CD14-positive monocyte (primary cell): ENCODE measurements around the gene SMAD2. TPM values are rescaled to one million over a fixed set of nuclear protein-coding genes. Genes with fewer than 3 reads are reported as not detected.

Experiments used
- DNase-seq, 3 donors: peaks; one replicate each; pipeline ENCODE4 v3.0.0-alpha.2; 2011 to 2022
- H2AFZ ChIP-seq: 2 replicates; pipeline ENCODE4 v1.6.0; 2012; ENCODE audit warnings: mild to moderate bottlenecking, low read depth, low read length, inconsistent platforms; ENCODE audit not compliant: insufficient read depth, poor library complexity, severe bottlenecking
- H3K27ac ChIP-seq, 2 donors: 1 replicate in 1 of 2; 2 replicates in 1 of 2; pipeline ENCODE4 v1.5.1; 2012 to 2013; ENCODE audit warnings: low read length in 2 of 2, control low read depth in 1 of 2, inconsistent platforms in 1 of 2, low read depth in 1 of 2, mild to moderate bottlenecking in 1 of 2
- H3K27me3 ChIP-seq, 2 donors: one replicate each; pipeline versions ENCODE4 v1.6.0 to v1.6.1; 2011 to 2013; ENCODE audit warnings: low read length in 2 of 2; ENCODE audit not compliant: control insufficient read depth in 2 of 2, insufficient read depth in 2 of 2
- H3K36me3 ChIP-seq, 2 donors: replicated peaks in 1 of 2; 1 replicate in 1 of 2; 2 replicates in 1 of 2; pipeline versions ENCODE4 v1.5.1 to v1.6.1; 2012 to 2013; ENCODE audit warnings: low read length in 2 of 2, control low read depth in 1 of 2, inconsistent platforms in 1 of 2, mild to moderate bottlenecking in 1 of 2; ENCODE audit not compliant: insufficient read depth in 2 of 2, control insufficient read depth in 1 of 2
- H3K4me1 ChIP-seq, 2 donors: 1 replicate in 1 of 2; 2 replicates in 1 of 2; pipeline versions ENCODE4 v1.5.1 to v1.6.1; 2012 to 2013; ENCODE audit warnings: low read length in 2 of 2, control low read depth in 1 of 2, inconsistent platforms in 1 of 2, mild to moderate bottlenecking in 1 of 2, moderate library complexity in 1 of 2; ENCODE audit not compliant: insufficient read depth in 2 of 2, control insufficient read depth in 1 of 2
- H3K4me2 ChIP-seq: replicated peaks from 2 replicates; pipeline ENCODE3; 2012; ENCODE audit warnings: low read length, moderate library complexity, mild to moderate bottlenecking; ENCODE audit not compliant: poor library complexity, severe bottlenecking; ENCODE audit errors: extremely low read depth
- H3K4me3 ChIP-seq, 3 experiments: fragments of 200-600 bp in 1 of 3; sonication (generic) in 1 of 3; replicated peaks in 1 of 3; 1 replicate in 2 of 3; 2 replicates in 1 of 3; pipeline ENCODE4 v1.5.1; 2011 to 2013; ENCODE audit warnings: low read length in 3 of 3, mild to moderate bottlenecking in 3 of 3, control low read depth in 2 of 3, low read depth in 2 of 3, inconsistent platforms in 1 of 3, moderate library complexity in 1 of 3
- H3K79me2 ChIP-seq: 2 replicates; pipeline ENCODE4 v1.6.0; 2012; ENCODE audit warnings: mild to moderate bottlenecking, control low read depth, inconsistent platforms, low read length, moderate library complexity; ENCODE audit not compliant: insufficient read depth
- H3K9ac ChIP-seq: 2 replicates; pipeline ENCODE4 v1.6.0; 2017; ENCODE audit warnings: low read length, mild to moderate bottlenecking; ENCODE audit not compliant: insufficient read depth, poor library complexity, severe bottlenecking
- H3K9me3 ChIP-seq, 2 donors: replicated peaks in 1 of 2; 1 replicate in 1 of 2; 2 replicates in 1 of 2; pipeline versions ENCODE4 v1.5.1 to v1.6.1; 2012 to 2013; ENCODE audit warnings: low read length in 2 of 2, control low read depth in 1 of 2; ENCODE audit not compliant: control insufficient read depth in 1 of 2, insufficient read depth in 1 of 2
- H4K20me1 ChIP-seq: 2 replicates; pipeline ENCODE4 v1.6.0; 2012; ENCODE audit warnings: mild to moderate bottlenecking, low read length, control low read depth, moderate library complexity; ENCODE audit not compliant: insufficient read depth
- H3K27ac Mint-ChIP-seq, 7 donors: one replicate each; pipeline ENCODE4 v1.8.0; 2020; ENCODE audit warnings: mild to moderate bottlenecking in 7 of 7, mixed read lengths in 7 of 7, moderate library complexity in 6 of 7, inconsistent platforms in 2 of 7
- H3K27me3 Mint-ChIP-seq, 3 donors: one replicate each; pipeline ENCODE4 v1.8.0; 2021 to 2022; ENCODE audit warnings: low read depth in 3 of 3, mild to moderate bottlenecking in 3 of 3, mixed read lengths in 3 of 3, moderate library complexity in 3 of 3, inconsistent platforms in 1 of 3
- H3K36me3 Mint-ChIP-seq, 2 donors: one replicate each; pipeline ENCODE4 v1.8.0; 2020; ENCODE audit warnings: mixed read lengths in 2 of 2, inconsistent platforms in 1 of 2, mild to moderate bottlenecking in 1 of 2
- H3K4me1 Mint-ChIP-seq: one replicate; pipeline ENCODE4 v1.8.0; 2020; ENCODE audit warnings: mild to moderate bottlenecking, mixed read lengths
- H3K4me3 Mint-ChIP-seq, 2 donors: one replicate each; pipeline ENCODE4 v1.8.0; 2020; ENCODE audit warnings: mild to moderate bottlenecking in 2 of 2, mixed read lengths in 2 of 2, moderate library complexity in 1 of 2
- H3K9me3 Mint-ChIP-seq, 7 donors: one replicate each; pipeline ENCODE4 v1.8.0; 2020 to 2022; ENCODE audit warnings: mixed read lengths in 7 of 7, mild to moderate bottlenecking in 6 of 7, moderate library complexity in 6 of 7, inconsistent platforms in 2 of 7
- WGBS: methylation state at CpG from one replicate; pipeline ENCODE4 v1.1.5; 2013; ENCODE audit warnings: missing lambda C conversion rate; ENCODE audit not compliant: insufficient coverage; 5-methylcytosine and 5-hydroxymethylcytosine counted together
- intact Hi-C, 2 donors: fragments of 100-400 bp; cut with micrococcal nuclease; formaldehyde crosslinking; loops; one replicate each; pipeline versions ENCODE4 v1.15.0 to v1.15.1; 2023
- polyA plus RNA-seq, 3 donors: library from polyadenylated mRNA; depleted of rRNA in 1 of 3; unstranded in 2 of 3; stranded (reverse) in 1 of 3; fragments of 300-500 nt in 2 of 3; fragments of >200 nt in 1 of 3; fragmentation: Illumina TruSeq in 2 of 3; gene quantifications; 1 replicate in 2 of 3; 2 replicates in 1 of 3; pipeline ENCODE4 v1.2.3, GENCODE V29; 2012 to 2021
- TF ChIP-seq, protein P1 (sequence below): fragments of 200-600 bp; IDR thresholded peaks from one replicate; pipeline ENCODE4 v1.8.0; 2022; ENCODE audit warnings: antibody characterized with exemption, mild to moderate bottlenecking

SMAD2 gene
- polyA plus RNA-seq, 3 donors: 48.1 to 72.6 (median 70.6) TPM

DNA sequence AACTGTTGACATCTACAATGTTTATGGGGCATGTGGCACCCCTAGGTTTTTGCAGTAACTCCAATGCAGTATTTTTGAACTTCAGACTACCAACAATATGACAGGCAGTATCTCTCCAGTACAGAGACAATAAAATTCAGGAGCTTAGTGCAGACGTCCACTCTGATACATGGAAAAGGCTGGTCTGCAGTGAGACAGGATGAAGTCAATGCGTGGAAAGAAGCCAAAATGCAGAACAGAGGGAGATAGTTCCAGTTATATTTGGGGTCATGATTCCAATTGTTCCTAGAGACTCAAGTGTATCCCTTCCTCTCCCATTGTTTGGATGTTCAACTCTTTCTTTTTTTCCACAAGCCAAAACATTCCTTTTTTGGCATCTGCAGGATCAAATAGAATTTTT lies 18.7 kb upstream of the SMAD2 start:
- Mint-ChIP-seq H3K4me3 (no peak overlapping the region), H3K27ac (no peak overlapping the region), H3K36me3 (no peaks in the 10 kb centered on the region), H3K9me3 (peaks cover 0 to 6% (median 0%) of the 10 kb centered on the region in 7 donors), H3K4me1 (peaks cover 16% of the 10 kb centered on the region), H3K27me3 (peaks cover 4 to 10% (median 5%) of the 10 kb centered on the region in 3 donors)
- Histone ChIP-seq H3K9me3 (no peaks in the 10 kb centered on the region), H3K27ac (no peak overlapping the region), H3K4me3 (no peak overlapping the region), H2AFZ (no peak overlapping the region), H3K79me2 (no peaks in the 10 kb centered on the region), H3K4me2 (no peak overlapping the region), H3K4me1 (peaks cover 15 to 16% of the 10 kb centered on the region in 2 donors), H3K27me3 (peaks cover 2 to 3% of the 10 kb centered on the region in 2 donors), H4K20me1 (no peaks in the 10 kb centered on the region), H3K36me3 (no peaks in the 10 kb centered on the region), H3K9ac (no peak overlapping the region)
- intact Hi-C loops: no loop called here
- DNase-seq: no peak
- WGBS: no CpG with 5 or more reads among the region's 2 CpGs
- TF ChIP-seq, protein P1, sequence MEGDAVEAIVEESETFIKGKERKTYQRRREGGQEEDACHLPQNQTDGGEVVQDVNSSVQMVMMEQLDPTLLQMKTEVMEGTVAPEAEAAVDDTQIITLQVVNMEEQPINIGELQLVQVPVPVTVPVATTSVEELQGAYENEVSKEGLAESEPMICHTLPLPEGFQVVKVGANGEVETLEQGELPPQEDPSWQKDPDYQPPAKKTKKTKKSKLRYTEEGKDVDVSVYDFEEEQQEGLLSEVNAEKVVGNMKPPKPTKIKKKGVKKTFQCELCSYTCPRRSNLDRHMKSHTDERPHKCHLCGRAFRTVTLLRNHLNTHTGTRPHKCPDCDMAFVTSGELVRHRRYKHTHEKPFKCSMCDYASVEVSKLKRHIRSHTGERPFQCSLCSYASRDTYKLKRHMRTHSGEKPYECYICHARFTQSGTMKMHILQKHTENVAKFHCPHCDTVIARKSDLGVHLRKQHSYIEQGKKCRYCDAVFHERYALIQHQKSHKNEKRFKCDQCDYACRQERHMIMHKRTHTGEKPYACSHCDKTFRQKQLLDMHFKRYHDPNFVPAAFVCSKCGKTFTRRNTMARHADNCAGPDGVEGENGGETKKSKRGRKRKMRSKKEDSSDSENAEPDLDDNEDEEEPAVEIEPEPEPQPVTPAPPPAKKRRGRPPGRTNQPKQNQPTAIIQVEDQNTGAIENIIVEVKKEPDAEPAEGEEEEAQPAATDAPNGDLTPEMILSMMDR: no peak

DNA sequence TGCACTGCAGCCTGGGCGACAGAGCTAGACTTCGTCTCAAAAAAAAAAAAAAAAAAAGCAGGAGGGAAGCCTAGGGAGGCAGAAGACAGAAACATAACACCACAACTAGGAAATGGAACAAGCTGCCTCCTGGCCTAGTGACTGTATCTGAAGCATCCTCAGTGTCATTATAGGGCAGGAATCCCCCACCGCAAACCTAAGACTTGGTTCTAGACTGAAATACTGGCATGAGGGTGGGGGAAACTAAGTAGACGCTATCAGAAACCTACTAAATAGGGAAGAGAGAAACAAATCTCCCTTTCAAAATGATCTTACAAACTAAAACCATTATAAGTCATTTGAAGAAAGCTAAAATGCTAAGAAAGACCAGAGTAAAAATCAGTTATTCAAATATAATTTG lies 16.4 kb upstream of the SMAD2 start:
- Histone ChIP-seq H3K9me3 (no peaks in the 10 kb centered on the region), H2AFZ (no peak overlapping the region), H3K4me3 (no peak overlapping the region), H3K79me2 (no peaks in the 10 kb centered on the region), H3K9ac (no peak overlapping the region), H3K27ac (no peak overlapping the region), H3K4me1 (no peaks in the 10 kb centered on the region), H3K36me3 (no peaks in the 10 kb centered on the region), H3K27me3 (peaks cover 0 to 4% of the 10 kb centered on the region in 2 donors), H3K4me2 (no peak overlapping the region), H4K20me1 (no peaks in the 10 kb centered on the region)
- no CpG with 5 or more reads among the region's 4 CpGs for WGBS
- TF ChIP-seq, protein P1: no peak
- Mint-ChIP-seq H3K9me3 (peaks cover 0 to 6% (median 1%) of the 10 kb centered on the region in 7 donors), H3K4me1 (peaks cover 5% of the 10 kb centered on the region), H3K4me3 (no peak overlapping the region), H3K27ac (no peak overlapping the region), H3K36me3 (no peaks in the 10 kb centered on the region), H3K27me3 (peaks cover 1 to 10% (median 4%) of the 10 kb centered on the region in 3 donors)
- intact Hi-C loops: no loop called here
- no peak for DNase-seq
